Endothelial cell of umbilical vein (primary cell): ENCODE data around the gene ALDH1L1. TPM values are rescaled to one million over a fixed set of nuclear protein-coding genes. Genes with fewer than 3 reads are reported as not detected.

Source experiments
- BruUV-seq: library from RNA; stranded (reverse); fragments of 400-500 nt; replicated peaks from 2 replicates; lab custom pipeline; 2021; lab: Mats Ljungman, UMichigan
- CTCF ChIA-PET: fragments of 300-600, 350-600 bp; sonication (Branson Sonifier 250); formaldehyde crosslinking; loops from one replicate; lab custom pipeline; 2021; ENCODE audit warnings: antibody characterized with exemption, inconsistent platforms; lab: Charles Lee
- POLR2A ChIA-PET: fragments of 300-600, 350-600 bp; sonication (Branson Sonifier 250); formaldehyde crosslinking; loops from one replicate; lab custom pipeline; 2021; ENCODE audit warnings: antibody characterized with exemption, inconsistent platforms; lab: Charles Lee
- DNase-seq: peaks from one replicate; pipeline ENCODE4 v3.0.0-alpha.2; 2011; ENCODE audit warnings: low read depth, low spot score
- FAIRE-seq: peaks from 2 replicates; lab custom pipeline; 2011; peaks lifted over from hg19 to GRCh38; lab: Jason Lieb, UNC
- H2AFZ ChIP-seq: 2 replicates; pipeline ENCODE4 v1.6.0; 2012; ENCODE audit warnings: low read depth, low read length, control low read depth, inconsistent platforms
- H3K27ac ChIP-seq: 2 replicates; pipeline ENCODE4 v1.5.1; 2011; ENCODE audit warnings: low read depth, mild to moderate bottlenecking, control low read depth, low read length, moderate library complexity; ENCODE audit not compliant: insufficient read depth
- H3K27me3 ChIP-seq, 2 experiments: 2 replicates each; pipeline versions ENCODE4 v1.6.0 to v1.6.1; 2011; ENCODE audit warnings: low read length in 2 of 2, mixed read lengths in 1 of 2; ENCODE audit not compliant: control insufficient read depth in 2 of 2, insufficient read depth in 2 of 2
- H3K36me3 ChIP-seq, 2 experiments: 2 replicates in 1 of 2; 3 replicates in 1 of 2; pipeline ENCODE4 v1.5.1; 2011; ENCODE audit warnings: low read length in 2 of 2, mild to moderate bottlenecking in 1 of 2, moderate library complexity in 1 of 2; ENCODE audit not compliant: control insufficient read depth in 2 of 2, insufficient read depth in 2 of 2; ENCODE audit errors: extremely low read depth in 1 of 2
- H3K4me1 ChIP-seq: 3 replicates; pipeline ENCODE4 v1.5.1; 2011; ENCODE audit warnings: mild to moderate bottlenecking, low read length; ENCODE audit not compliant: control insufficient read depth, insufficient read depth; ENCODE audit errors: extremely low read depth
- H3K4me2 ChIP-seq: 2 replicates; pipeline ENCODE4 v1.6.1; 2011; ENCODE audit warnings: low read length, control low read depth, mixed read lengths; ENCODE audit not compliant: insufficient read depth
- H3K4me3 ChIP-seq, 3 experiments: fragments of 200-600 bp in 1 of 3; sonication (generic), shearing (Covaris generic) in 1 of 3; replicated peaks in 1 of 3; 2 replicates each; pipeline ENCODE4 v1.5.1; 2011 to 2016; ENCODE audit warnings: control low read depth in 3 of 3, low read length in 3 of 3, mild to moderate bottlenecking in 2 of 3, inconsistent platforms in 1 of 3, low read depth in 1 of 3, moderate library complexity in 1 of 3; ENCODE audit not compliant: insufficient read depth in 1 of 3
- H3K79me2 ChIP-seq: 2 replicates; pipeline ENCODE4 v1.6.0; 2012; ENCODE audit warnings: low read length, inconsistent platforms; ENCODE audit not compliant: control insufficient read depth, insufficient read depth
- H3K9ac ChIP-seq: replicated peaks from 2 replicates; pipeline ENCODE3; 2011; ENCODE audit warnings: low read length, control low read depth; ENCODE audit not compliant: insufficient read depth; ENCODE audit errors: extremely low read depth
- H3K9me1 ChIP-seq: replicated peaks from 3 replicates; pipeline ENCODE4 v1.6.0; 2011; ENCODE audit warnings: mild to moderate bottlenecking, low read length; ENCODE audit not compliant: control insufficient read depth, insufficient read depth; ENCODE audit errors: extremely low read depth
- H3K9me3 ChIP-seq: replicated peaks from 2 replicates; pipeline ENCODE4 v1.5.1; 2012; ENCODE audit warnings: low read length, inconsistent platforms; ENCODE audit not compliant: control insufficient read depth, insufficient read depth
- H4K20me1 ChIP-seq: replicated peaks from 2 replicates; pipeline ENCODE3; 2011; ENCODE audit warnings: mild to moderate bottlenecking, low read length; ENCODE audit not compliant: control insufficient read depth, insufficient read depth; ENCODE audit errors: extremely low read depth
- CTCF ChIP-seq, 2 donors: IDR thresholded peaks; 1 replicate in 1 of 2; 2 replicates in 1 of 2; pipeline ENCODE4 v1.5.1; 2011; ENCODE audit warnings: low read length in 2 of 2, mild to moderate bottlenecking in 2 of 2, moderate library complexity in 2 of 2, control low read depth in 1 of 2, inconsistent platforms in 1 of 2, low read depth in 1 of 2; ENCODE audit not compliant: insufficient read depth in 1 of 2; ENCODE audit errors: extremely low read depth in 1 of 2
- EZH2 ChIP-seq: IDR thresholded peaks from 2 replicates; pipeline ENCODE4 v1.6.1; 2012; ENCODE audit warnings: borderline replicate concordance, low read depth, mild to moderate bottlenecking, moderate library complexity, low read length, inconsistent platforms; ENCODE audit not compliant: severe bottlenecking
- FOS ChIP-seq: IDR thresholded peaks from 2 replicates; pipeline ENCODE4 v1.6.1; 2011; ENCODE audit warnings: mild to moderate bottlenecking, low read length, moderate library complexity, borderline replicate concordance; ENCODE audit not compliant: insufficient read depth
- GATA2 ChIP-seq: IDR thresholded peaks from 2 replicates; pipeline ENCODE4 v1.7.0; 2011; ENCODE audit warnings: low read depth, mild to moderate bottlenecking, moderate library complexity, mixed read lengths, low read length; ENCODE audit not compliant: insufficient read length, insufficient read depth
- JUN ChIP-seq: IDR thresholded peaks from 2 replicates; pipeline ENCODE4 v1.6.1; 2011; ENCODE audit warnings: borderline replicate concordance, low read depth; ENCODE audit not compliant: insufficient read length, insufficient read depth
- MYC ChIP-seq: IDR thresholded peaks from one replicate; pipeline ENCODE4 v1.6.1; 2011; ENCODE audit warnings: mild to moderate bottlenecking, low read depth, low read length
- POLR2A ChIP-seq: IDR thresholded peaks from 2 replicates; pipeline ENCODE4 v1.6.1; 2012; ENCODE audit warnings: low read depth, mild to moderate bottlenecking, control low read depth, low read length
- POLR2AphosphoS5 ChIP-seq: IDR thresholded peaks from 2 replicates; pipeline ENCODE4 v1.6.1; 2012; ENCODE audit warnings: low read depth, mild to moderate bottlenecking, control low read depth, low read length, moderate library complexity; ENCODE audit not compliant: insufficient read depth
- dilution Hi-C: fragments of 300-500 bp; cut with MboI; formaldehyde crosslinking; loops from one replicate; pipeline ENCODE4 v1.15.0; 2019; ENCODE audit warnings: low sequenced_read_pairs; ENCODE audit not compliant: extremely low pct_ligation_motif_present
- intact Hi-C: fragments of 100-400 bp; cut with micrococcal nuclease; formaldehyde crosslinking; loops from one replicate; pipeline ENCODE4 v1.10.0; 2022
- polyA plus RNA-seq, 4 experiments: library from polyadenylated mRNA; depleted of rRNA in 3 of 4; stranded (reverse) in 3 of 4; unstranded in 1 of 4; fragments of >200 nt; gene quantifications; 2 replicates each; pipeline versions ENCODE4 v1.2.1 to v1.2.3, GENCODE V29; 2011 to 2012; ENCODE audit warnings: missing spikeins in 1 of 4
- total RNA-seq: library from RNA; stranded (reverse); gene quantifications from 2 replicates; pipeline ENCODE4 v1.2.3, GENCODE V29; 2021

ALDH1L1 gene
- total and polyA plus RNA-seq, 2 donors (not counting 3 experiments of a cell fraction or from before 2014, with no cell fraction given) = not detected

- DNase-seq (no peak), FAIRE-seq (no peak)
- Histone ChIP-seq H3K9me3 (no peaks in the 10 kb centered on the region), H4K20me1 (no peaks in the 10 kb centered on the region), H3K27ac (no peak overlapping the region), H2AFZ (no peak overlapping the region), H3K79me2 (no peaks in the 10 kb centered on the region), H3K9ac (no peak overlapping the region), H3K4me1 (no peaks in the 10 kb centered on the region), H3K4me2 (no peak overlapping the region), H3K27me3 (no peaks in the 10 kb centered on the region), H3K9me1 (peaks cover 2% of the 10 kb centered on the region), H3K4me3 (no peak overlapping the region), H3K36me3 (peaks cover 0 to 2% of the 10 kb centered on the region in 2 experiments)
- CTCF ChIA-PET = no interaction called here
- POLR2A ChIA-PET = no interaction called here
- intact Hi-C loops = no loop called here
- dilution Hi-C loops = no loop called here
- TF ChIP-seq POLR2A (no peak), MYC (no peak), EZH2 (no peak), POLR2AphosphoS5 (no peak), FOS (no peak), CTCF (IDR thresholded peaks at IDR 0.05; ENCODE audit: extremely low read depth in 1 of 2, insufficient read depth in 1 of 2, low read depth in 1 of 2, low read length in 2 of 2) (no peak), GATA2 (no peak), JUN (no peak)
- BruUV-seq = no TSS peak
Observed at GRCh38 chr3:126070146-126070545, 110.2 kb downstream of the ALDH1L1 start.
